HS-5 (cell line): ENCODE data around the gene PRAMEF13.
"Not testable (repeated sequence)": the region's sequence is repeated elsewhere in the genome, so short reads cannot be mapped to it uniquely, and the experiment has no call there.

Experiments used
- DNase-seq: peaks from one replicate; pipeline ENCODE4 v3.0.0-alpha.2; 2012; ENCODE audit warnings: low read depth

PRAMEF13 gene

GRCh38 chr1:13171548-13171947 is 29.7 kb downstream of the PRAMEF13 start, which contains the start of gene PRAMEF9:
Gene PRAMEF9 (plus strand): TSS chr1:13171848. CDS start chr1:13175281, 3,433 bp downstream.
- DNase-seq = not testable (repeated sequence)

DNA sequence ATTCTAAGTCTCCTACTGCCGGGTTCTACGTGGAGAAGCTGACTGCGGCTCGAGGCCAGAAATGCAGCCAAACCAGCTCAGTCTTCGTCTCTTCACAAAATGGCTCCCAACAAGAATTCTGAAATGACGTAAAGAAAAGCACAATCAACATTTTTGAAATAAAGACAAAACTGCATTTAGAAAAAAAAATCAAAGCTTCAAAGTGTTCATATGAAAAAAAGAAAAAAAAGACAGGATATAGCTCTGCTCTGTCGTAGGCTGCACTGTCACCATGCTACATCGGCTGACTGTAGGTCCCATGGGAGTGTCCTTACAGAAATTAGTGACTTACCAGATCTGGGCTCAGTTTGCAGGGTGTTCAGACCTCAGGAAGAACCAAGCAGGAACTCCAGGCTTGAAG is 35.7 kb downstream of the PRAMEF13 start, which contains the start of gene HNRNPCL4:
Gene HNRNPCL4, minus strand, starts transcription at position 101 of the 400 bp plus-strand sequence. CDS start 164 bp downstream, outside the sequence.
- DNase-seq = not testable (repeated sequence)

- not testable (repeated sequence) for DNase-seq
Observed at GRCh38 chr1:13155909-13156308, 45.3 kb downstream of the PRAMEF13 start, which contains the start of gene PRAMEF26. Gene PRAMEF26 (minus strand): TSS chr1:13156009. CDS start chr1:13153095, 2,914 bp downstream.
